GM21717 (cell line): ENCODE results near the gene SMAP1.

Source experiments
- ATAC-seq: cut with Tn5 transposase; IDR thresholded peaks from one replicate; pipeline ENCODE4 v1.9.1; 2021; ENCODE audit warnings: mild to moderate bottlenecking, moderate library complexity; ENCODE audit not compliant: unreplicated experiment

SMAP1 gene

DNA sequence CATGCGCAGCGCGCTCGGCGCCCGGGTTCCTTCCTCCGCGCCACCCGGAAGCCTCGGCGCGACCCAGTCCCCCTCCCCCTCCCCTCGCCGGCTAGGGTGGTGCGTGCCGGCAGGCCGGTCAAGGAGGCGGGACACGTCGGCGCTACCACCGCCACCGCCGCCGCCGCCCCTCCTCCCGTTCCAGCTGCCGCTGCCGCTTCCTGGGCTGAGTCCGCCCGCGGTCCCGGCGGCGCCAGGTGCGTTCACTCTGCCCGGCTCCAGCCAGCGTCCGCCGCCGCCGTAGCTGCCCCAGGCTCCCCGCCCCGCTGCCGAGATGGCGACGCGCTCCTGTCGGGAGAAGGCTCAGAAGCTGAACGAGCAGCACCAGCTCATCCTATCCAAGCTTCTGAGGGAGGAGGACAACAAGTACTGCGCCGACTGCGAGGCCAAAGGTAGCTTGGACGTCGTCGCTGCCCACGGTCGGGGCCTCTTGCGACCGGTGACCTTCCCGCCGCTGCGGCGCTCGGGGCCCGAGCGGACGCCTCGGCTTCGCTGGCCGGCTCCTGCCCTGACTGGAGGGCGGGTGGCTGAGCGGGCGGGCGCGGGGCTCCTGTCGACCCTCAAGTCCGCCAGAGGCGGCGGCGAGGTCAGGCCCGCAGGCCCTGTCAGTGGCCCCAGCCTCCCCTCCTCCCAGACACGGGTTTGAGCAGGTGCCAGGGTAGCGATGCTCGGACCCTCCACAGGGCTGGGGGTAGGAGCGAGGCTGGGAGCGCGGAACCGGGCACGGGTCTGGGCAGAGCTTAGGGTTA is at the start of gene SMAP1:
Gene SMAP1 (plus strand): TSS at position 173 of the 788 bp plus-strand sequence. CDS start 141 bp downstream, at position 314.
- peak; percentile 91 for ATAC-seq

GRCh38 chr6:70620746-70621145 is 46.9 kb upstream of the SMAP1 start:
- ATAC-seq, result no peak

DNA sequence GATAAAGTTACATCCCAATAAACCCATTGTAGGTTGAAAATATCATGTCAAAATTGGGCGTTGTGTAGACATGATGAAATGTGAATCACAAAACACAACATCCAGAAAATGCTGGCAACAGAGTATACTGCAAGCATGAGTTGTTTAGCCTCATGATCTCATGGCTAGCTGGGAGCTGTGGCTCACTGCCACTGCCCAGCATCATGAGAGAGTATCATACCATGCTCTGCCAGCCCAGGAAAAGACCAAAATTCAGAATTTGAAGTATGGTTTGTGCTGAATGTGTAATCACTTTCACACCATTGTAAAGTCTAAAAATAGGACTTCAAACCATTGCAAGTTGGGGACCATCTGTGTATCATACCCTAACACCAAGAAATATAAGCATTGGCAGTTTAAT is 45.2 kb upstream of the SMAP1 start:
- no peak for ATAC-seq

DNA sequence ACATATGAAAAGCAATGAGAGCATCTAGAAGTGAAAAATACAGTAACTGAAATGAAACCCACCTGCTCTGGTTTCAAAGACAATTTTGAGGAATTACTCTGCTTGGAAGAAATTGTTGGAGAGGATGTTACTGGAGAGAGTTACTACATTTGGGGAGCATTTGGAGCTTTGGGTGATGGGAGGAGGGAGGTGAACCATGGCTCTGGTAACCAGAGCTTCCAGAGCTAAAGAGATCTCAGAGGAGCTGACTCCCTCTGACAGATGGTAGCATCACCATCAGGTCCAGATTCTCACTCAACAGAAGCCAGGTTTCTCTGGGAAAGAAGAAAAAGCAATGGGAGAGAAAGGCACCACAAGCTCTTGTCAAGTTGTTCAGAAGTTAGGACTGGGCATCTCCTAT is 42.2 kb upstream of the SMAP1 start:
- no peak for ATAC-seq

DNA sequence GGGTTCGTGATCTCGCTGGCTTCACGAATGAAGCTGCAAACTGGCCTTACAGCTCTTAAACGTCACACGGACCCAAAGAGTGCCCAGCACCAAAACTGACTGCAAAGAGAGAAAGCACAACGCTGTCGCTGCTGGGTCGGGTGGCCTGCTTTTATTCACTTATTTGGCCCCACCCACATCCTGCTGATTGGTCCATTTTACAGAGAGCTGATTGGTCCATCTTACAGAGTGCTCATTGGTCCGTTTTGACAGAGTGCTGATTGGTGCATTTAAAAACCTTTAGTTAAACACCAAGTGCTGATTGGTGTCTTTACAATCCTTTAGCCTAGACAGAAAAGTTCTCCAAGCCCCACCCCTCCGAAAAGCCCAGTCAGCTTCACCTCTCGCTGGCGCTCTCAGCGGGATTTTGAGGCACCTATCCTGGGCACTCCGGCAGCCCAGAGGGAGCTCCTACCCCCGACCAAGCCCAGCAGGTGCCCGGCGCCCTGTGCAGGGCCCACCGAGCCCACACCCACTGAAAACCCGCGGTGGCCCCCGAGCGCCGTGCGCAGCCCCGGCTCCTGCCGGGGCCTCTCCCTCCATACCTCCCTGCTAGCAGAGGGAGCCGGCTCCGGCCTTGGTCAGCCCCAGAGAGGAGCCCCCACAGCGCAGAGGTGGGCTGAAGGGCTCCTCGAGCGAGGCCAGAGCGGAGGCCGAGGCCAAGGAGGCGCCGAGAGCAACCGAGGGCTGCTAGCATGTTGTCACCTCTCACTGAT is 40.0 kb upstream of the SMAP1 start:
- ATAC-seq, result no peak

DNA sequence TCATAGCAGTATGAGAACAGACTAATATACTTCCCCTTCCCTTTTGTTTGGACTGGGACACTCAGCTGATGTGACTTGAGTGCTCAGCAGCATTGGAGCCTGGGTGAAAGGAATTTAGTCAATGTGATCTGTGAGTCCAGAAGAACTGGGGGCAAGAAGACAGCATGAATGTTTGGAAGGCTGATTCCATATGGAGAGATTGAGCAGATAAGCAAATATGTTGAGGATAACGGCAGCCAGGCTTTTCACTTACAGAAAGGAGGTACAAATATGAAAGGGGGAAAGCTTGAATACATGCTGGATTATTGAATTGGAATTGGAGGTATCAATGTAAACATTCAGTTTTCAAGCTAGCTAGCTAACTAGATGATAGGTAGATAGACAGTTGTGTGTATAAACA is 37.8 kb upstream of the SMAP1 start:
- no peak for ATAC-seq

GRCh38 chr6:70633870-70634269 is 33.8 kb upstream of the SMAP1 start:
- no peak for ATAC-seq

GRCh38 chr6:70636596-70636995 is 31.1 kb upstream of the SMAP1 start:
- ATAC-seq, result no peak

- ATAC-seq, result no peak
Measured at GRCh38 chr6:70638468-70638867, 29.2 kb upstream of the SMAP1 start.

- ATAC-seq, result no peak
Measured at GRCh38 chr6:70651326-70651905, 16.3 kb upstream of the SMAP1 start.

- no peak for ATAC-seq
Measured at GRCh38 chr6:70652216-70652615, 15.5 kb upstream of the SMAP1 start.

DNA sequence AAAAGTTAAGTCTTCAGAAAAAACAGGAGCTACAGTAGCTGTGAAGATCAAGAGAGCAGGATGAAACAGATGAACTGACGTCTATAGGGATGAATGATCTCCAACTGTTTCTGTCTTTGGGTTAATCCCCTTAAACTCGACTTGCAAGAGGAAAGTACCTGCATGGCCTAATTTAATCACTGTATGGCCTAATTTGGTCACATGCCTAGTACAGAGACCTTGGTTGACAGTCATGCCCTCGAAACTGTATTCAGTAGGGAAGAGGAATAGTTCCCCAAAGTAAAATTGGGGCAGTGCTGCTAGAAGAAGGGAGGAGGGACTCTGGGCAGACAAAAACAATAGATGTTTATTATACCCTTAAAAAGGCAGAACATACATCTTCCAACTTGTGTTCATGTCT is 10.0 kb upstream of the SMAP1 start:
- no peak for ATAC-seq

GRCh38 chr6:70663881-70664466 is 3.7 kb upstream of the SMAP1 start:
- no peak for ATAC-seq

DNA sequence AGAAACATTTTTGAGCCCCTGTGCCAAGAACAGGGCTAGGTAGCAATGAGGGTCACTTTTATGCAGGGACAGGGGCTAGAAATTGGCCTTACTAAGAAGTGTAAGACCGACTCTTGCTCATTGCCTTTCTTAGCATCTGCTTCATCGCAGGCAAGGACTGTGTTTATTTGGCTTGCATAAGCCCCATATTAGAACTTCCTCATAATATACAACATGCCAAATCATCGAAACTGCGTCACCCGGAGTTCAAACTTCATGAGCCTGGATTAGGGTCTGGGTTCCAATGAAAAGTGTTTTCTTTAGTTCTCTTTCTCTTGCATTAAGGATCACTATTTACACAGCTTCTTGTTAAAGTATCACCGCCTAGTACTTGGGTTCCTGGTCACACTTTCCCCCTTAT is 977 bp upstream of the SMAP1 start:
- no peak for ATAC-seq

GRCh38 chr6:70667256-70667710 is 400 bp upstream of the SMAP1 start:
- no peak for ATAC-seq

- peak; percentile 77 for ATAC-seq
Measured at GRCh38 chr6:70668499-70668812, 773 bp downstream of the SMAP1 start.

DNA sequence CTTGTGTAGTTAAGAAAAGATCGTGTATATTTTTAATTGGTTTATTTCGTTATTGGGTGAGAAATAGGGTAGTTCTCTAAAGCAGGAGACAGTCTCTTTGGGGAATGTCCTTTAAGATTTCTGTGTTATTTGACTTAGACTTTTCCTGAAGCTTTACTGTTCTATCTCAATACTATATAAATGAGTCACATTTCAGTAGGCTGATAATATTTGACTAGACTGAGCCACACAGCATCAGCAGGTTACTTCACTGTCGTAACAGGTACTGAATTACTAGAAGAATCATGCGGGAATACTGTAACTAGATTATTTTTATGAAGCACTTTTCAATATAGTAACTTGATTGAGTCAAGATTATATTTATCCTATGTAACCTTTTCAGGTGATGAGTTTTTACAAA is 1.4 kb downstream of the SMAP1 start:
- no peak for ATAC-seq

GRCh38 chr6:70672549-70672948 is 4.9 kb downstream of the SMAP1 start:
- ATAC-seq, result no peak

- no peak for ATAC-seq
Measured at GRCh38 chr6:70673054-70673453, 5.4 kb downstream of the SMAP1 start.

- no peak for ATAC-seq
Measured at GRCh38 chr6:70673601-70674000, 5.9 kb downstream of the SMAP1 start.

DNA sequence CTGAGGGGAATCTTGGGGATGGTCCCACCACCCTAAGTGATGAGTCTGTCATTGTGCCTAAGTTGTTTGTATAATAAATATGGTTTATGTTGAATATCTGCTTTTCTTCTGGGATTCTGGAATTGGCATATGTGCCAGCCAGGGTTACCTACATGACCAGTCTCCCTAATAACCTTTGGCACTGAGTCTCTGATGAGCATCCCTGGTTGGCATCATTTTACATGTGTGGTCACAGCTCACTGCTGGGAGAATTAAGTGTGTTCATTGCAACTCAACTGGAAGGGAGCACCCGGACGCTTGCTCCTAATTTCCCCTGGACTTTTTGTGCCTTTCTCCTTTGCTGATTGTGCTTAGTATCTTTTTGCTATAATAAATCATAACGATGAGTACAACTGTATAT is 8.1 kb downstream of the SMAP1 start:
- no peak for ATAC-seq

GRCh38 chr6:70676821-70677220 is 9.1 kb downstream of the SMAP1 start:
- ATAC-seq, result no peak
